ENCODE data around the gene CHRNA4. TPM values are rescaled to one million over a fixed set of nuclear protein-coding genes. Genes with fewer than 3 reads are reported as not detected.

CHRNA4 gene
- total RNA-seq, 1 donor from 2014 or later: 165 TPM

- no peak for DNase-seq
- no peak for TF ChIP-seq CTCF (IDR thresholded peaks at IDR 0.05; ENCODE audit: partially characterized antibody, unreplicated experiment)
- Mint-ChIP-seq H3K36me3 (ENCODE audit: unreplicated experiment) (peaks cover 9% of the 10 kb centered on the region), H3K27ac (ENCODE audit: unreplicated experiment) (no peak overlapping the region), H3K27me3 (ENCODE audit: unreplicated experiment) (peaks cover 20% of the 10 kb centered on the region), H3K9me3 (ENCODE audit: unreplicated experiment) (peaks cover 19% of the 10 kb centered on the region), H3K4me1 (ENCODE audit: low read depth, unreplicated experiment) (peaks cover 2% of the 10 kb centered on the region), H3K4me3 (ENCODE audit: unreplicated experiment) (no peak overlapping the region)
Measured at GRCh38 chr20:63348828-63349515, 12.2 kb downstream of the CHRNA4 start.

- Mint-ChIP-seq H3K9me3 (ENCODE audit: unreplicated experiment) (peaks cover 19% of the 10 kb centered on the region), H3K36me3 (ENCODE audit: unreplicated experiment) (peaks cover 9% of the 10 kb centered on the region), H3K27me3 (ENCODE audit: unreplicated experiment) (peaks cover 22% of the 10 kb centered on the region), H3K4me3 (ENCODE audit: unreplicated experiment) (no peak overlapping the region), H3K4me1 (ENCODE audit: low read depth, unreplicated experiment) (peaks cover 5% of the 10 kb centered on the region), H3K27ac (ENCODE audit: unreplicated experiment) (no peak overlapping the region)
- no peak for TF ChIP-seq CTCF (IDR thresholded peaks at IDR 0.05; ENCODE audit: partially characterized antibody, unreplicated experiment)
- no peak for DNase-seq
Measured at GRCh38 chr20:63347950-63348827, 13.0 kb downstream of the CHRNA4 start.

- peaks cover 3% of the 10 kb centered on the region for H3K4me1 Mint-ChIP-seq (ENCODE audit: low read depth, unreplicated experiment)
- H3K36me3 Mint-ChIP-seq (ENCODE audit: unreplicated experiment): peaks cover 11% of the 10 kb centered on the region
- H3K4me3 Mint-ChIP-seq (ENCODE audit: unreplicated experiment): no peak overlapping the region
- peak; percentile 24 for DNase-seq
- no peak overlapping the region for H3K27ac Mint-ChIP-seq (ENCODE audit: unreplicated experiment)
- H3K27me3 Mint-ChIP-seq (ENCODE audit: unreplicated experiment): peaks cover 19% of the 10 kb centered on the region
- TF ChIP-seq CTCF (IDR thresholded peaks at IDR 0.05; ENCODE audit: partially characterized antibody, unreplicated experiment): no peak
- peaks cover 17% of the 10 kb centered on the region for H3K9me3 Mint-ChIP-seq (ENCODE audit: unreplicated experiment)
Measured at GRCh38 chr20:63347081-63347741, 13.9 kb downstream of the CHRNA4 start.

- no peak overlapping the region for H3K27ac Mint-ChIP-seq (ENCODE audit: unreplicated experiment)
- H3K36me3 Mint-ChIP-seq (ENCODE audit: unreplicated experiment): peaks cover 19% of the 10 kb centered on the region
- DNase-seq: no peak
- no peak overlapping the region for H3K4me3 Mint-ChIP-seq (ENCODE audit: unreplicated experiment)
- peaks cover 19% of the 10 kb centered on the region for H3K9me3 Mint-ChIP-seq (ENCODE audit: unreplicated experiment)
- peaks cover 19% of the 10 kb centered on the region for H3K27me3 Mint-ChIP-seq (ENCODE audit: unreplicated experiment)
- no peak for TF ChIP-seq CTCF (IDR thresholded peaks at IDR 0.05; ENCODE audit: partially characterized antibody, unreplicated experiment)
- H3K4me1 Mint-ChIP-seq (ENCODE audit: low read depth, unreplicated experiment): peaks cover 3% of the 10 kb centered on the region
Measured at GRCh38 chr20:63346131-63347080, 14.7 kb downstream of the CHRNA4 start.

Measured in glutamatergic neuron (in vitro differentiated cells).